Neuronal stem cell (in vitro differentiated cells): Measurements from ENCODE around the gene SMTN.

Experiments
- DNase-seq: peaks from one replicate; pipeline ENCODE4 v3.0.0-alpha.2; 2013; ENCODE audit warnings: low spot score
- H2AFZ ChIP-seq: one replicate; pipeline ENCODE4 v1.6.1; 2013; ENCODE audit warnings: mild to moderate bottlenecking, low read length, inconsistent platforms
- H2AK5ac ChIP-seq: 2 replicates; pipeline ENCODE4 v1.6.1; 2013; ENCODE audit warnings: low read depth, mild to moderate bottlenecking, inconsistent platforms, low read length, moderate library complexity, mixed read lengths
- H2BK120ac ChIP-seq: 2 replicates; pipeline ENCODE4 v1.6.1; 2013; ENCODE audit warnings: low read depth, mild to moderate bottlenecking, inconsistent platforms, low read length, moderate library complexity, mixed read lengths
- H2BK12ac ChIP-seq: one replicate; pipeline ENCODE4 v1.6.1; 2013; ENCODE audit warnings: low read length, inconsistent platforms
- H2BK15ac ChIP-seq: 2 replicates; pipeline ENCODE4 v1.6.1; 2013; ENCODE audit warnings: mild to moderate bottlenecking, low read length, inconsistent platforms, mixed read lengths
- H2BK5ac ChIP-seq: one replicate; pipeline ENCODE4 v1.6.1; 2013; ENCODE audit warnings: inconsistent platforms, mild to moderate bottlenecking, low read length, moderate library complexity
- H3K14ac ChIP-seq: one replicate; pipeline ENCODE4 v1.6.1; 2013; ENCODE audit warnings: low read length, inconsistent platforms
- H3K18ac ChIP-seq: 2 replicates; pipeline ENCODE4 v1.6.1; 2013; ENCODE audit warnings: low read length, inconsistent platforms
- H3K23ac ChIP-seq: 2 replicates; pipeline ENCODE4 v1.6.1; 2013; ENCODE audit warnings: low read depth, mild to moderate bottlenecking, mixed read lengths, low read length, inconsistent platforms; ENCODE audit not compliant: poor library complexity
- H3K27ac ChIP-seq: replicated peaks from 3 replicates; pipeline ENCODE4 v1.5.1; 2013; ENCODE audit warnings: low read length, inconsistent platforms
- H3K27me3 ChIP-seq, 3 experiments: 2 replicates each; pipeline ENCODE4 v1.6.1; 2013; ENCODE audit warnings: low read length in 3 of 3, mild to moderate bottlenecking in 2 of 3, inconsistent platforms in 1 of 3, low read depth in 1 of 3, mixed read lengths in 1 of 3, moderate library complexity in 1 of 3; ENCODE audit not compliant: control insufficient read depth in 3 of 3, insufficient read depth in 3 of 3
- H3K36me3 ChIP-seq, 2 donors: replicated peaks in 1 of 2; 2 replicates each; pipeline ENCODE4 v1.6.1; 2013; ENCODE audit warnings: low read length in 2 of 2; ENCODE audit not compliant: control insufficient read depth in 2 of 2, insufficient read depth in 2 of 2
- H3K4ac ChIP-seq: 2 replicates; pipeline ENCODE4 v1.6.1; 2013; ENCODE audit warnings: inconsistent platforms, mild to moderate bottlenecking, low read length, moderate library complexity
- H3K4me1 ChIP-seq, 2 donors: 1 replicate in 1 of 2; 2 replicates in 1 of 2; pipeline ENCODE4 v1.6.1; 2013; ENCODE audit warnings: low read length in 2 of 2, low read depth in 1 of 2; ENCODE audit not compliant: control insufficient read depth in 2 of 2, insufficient read depth in 1 of 2
- H3K4me2 ChIP-seq: one replicate; pipeline ENCODE4 v1.6.1; 2013; ENCODE audit warnings: mild to moderate bottlenecking, low read length, inconsistent platforms; ENCODE audit not compliant: insufficient read depth, poor library complexity, severe bottlenecking
- H3K4me3 ChIP-seq, 2 donors: 2 replicates each; pipeline ENCODE4 v1.5.1; 2013; ENCODE audit warnings: low read length in 2 of 2, mild to moderate bottlenecking in 2 of 2, inconsistent platforms in 1 of 2, moderate library complexity in 1 of 2
- H3K79me1 ChIP-seq: one replicate; pipeline ENCODE4 v1.6.1; 2013; ENCODE audit warnings: low read depth, mild to moderate bottlenecking, inconsistent platforms, low read length, moderate library complexity
- H3K9ac ChIP-seq: one replicate; pipeline ENCODE4 v1.6.1; 2013; ENCODE audit warnings: mild to moderate bottlenecking, low read depth, low read length, inconsistent platforms; ENCODE audit not compliant: poor library complexity
- H3K9me3 ChIP-seq, 2 donors: replicated peaks in 1 of 2; 2 replicates each; pipeline versions ENCODE3 to v1.6.1; 2013; ENCODE audit warnings: low read length in 2 of 2, mild to moderate bottlenecking in 2 of 2, inconsistent platforms in 1 of 2, low read depth in 1 of 2, mixed read lengths in 1 of 2, moderate library complexity in 1 of 2; ENCODE audit not compliant: control insufficient read depth in 2 of 2, insufficient read depth in 1 of 2
- H4K8ac ChIP-seq: one replicate; pipeline ENCODE4 v1.6.1; 2013; ENCODE audit warnings: low read depth, mild to moderate bottlenecking, inconsistent platforms, low read length, moderate library complexity
- H4K91ac ChIP-seq: one replicate; pipeline ENCODE4 v1.6.1; 2013; ENCODE audit warnings: low read length, low read depth, mild to moderate bottlenecking, inconsistent platforms; ENCODE audit not compliant: poor library complexity
- WGBS, 2 donors: extraction: QIAGEN DNeasy Blood & Tissue Kit; methylation state at CpG; one replicate each; pipeline ENCODE4 v1.1.7; 2013; ENCODE audit warnings: missing lambda C conversion rate in 2 of 2, mixed read lengths in 1 of 2; ENCODE audit not compliant: insufficient read length in 2 of 2, insufficient replicate concordance in 1 of 2; ENCODE audit errors: extremely low coverage in 2 of 2; 5-methylcytosine and 5-hydroxymethylcytosine counted together

The SMTN gene

GRCh38 chr22:31102441-31103081 is 21.4 kb downstream of the SMTN start:
- DNase-seq, result no peak
- Histone ChIP-seq H3K4me1 (peaks cover 0 to 14% of the 10 kb centered on the region in 2 donors), H2BK12ac (no peak overlapping the region), H3K4ac (no peak overlapping the region), H2BK120ac (no peak overlapping the region), H3K9me3 (peaks cover 0 to 2% of the 10 kb centered on the region in 2 donors), H3K27me3 (peaks cover 0 to 23% (median 0%) of the 10 kb centered on the region in 3 experiments), H2BK5ac (no peak overlapping the region), H3K23ac (no peak overlapping the region), H3K14ac (no peak overlapping the region), H4K91ac (no peak overlapping the region), H2AFZ (no peak overlapping the region), H2AK5ac (no peak overlapping the region), H3K27ac (no peak overlapping the region), H3K9ac (peak overlapping the region; percentile 61), H3K18ac (no peak overlapping the region), H2BK15ac (no peak overlapping the region), H4K8ac (no peak overlapping the region), H3K36me3 (peaks cover 9 to 23% of the 10 kb centered on the region in 2 donors), H3K4me3 (no peak overlapping the region), H3K4me2 (no peak overlapping the region), H3K79me1 (no peaks in the 10 kb centered on the region)
- no CpG with 5 or more reads among the region's 8 CpGs for WGBS, 2 donors

DNA sequence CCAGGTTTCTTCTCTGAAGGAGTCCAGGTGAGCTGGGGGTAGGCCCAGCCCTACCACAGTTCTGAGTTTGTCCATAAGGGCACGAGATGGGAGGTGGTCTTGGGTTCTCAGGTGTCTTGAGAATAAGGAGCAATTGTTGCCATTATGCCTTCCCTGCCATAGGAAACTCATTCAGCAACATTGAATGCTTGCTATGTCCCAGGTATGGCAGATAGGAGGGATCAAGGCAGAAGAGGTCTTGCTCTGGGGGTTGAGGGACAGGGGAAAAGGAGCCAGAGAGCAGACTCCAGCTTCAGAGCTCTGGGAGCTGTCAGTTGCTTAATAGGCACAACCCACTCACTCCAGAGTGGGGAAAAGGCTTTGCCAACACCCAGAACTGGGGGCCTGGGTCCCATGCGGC is 22.0 kb downstream of the SMTN start:
- Histone ChIP-seq H4K91ac (no peak overlapping the region), H2BK12ac (no peak overlapping the region), H3K4me1 (peaks cover 0 to 14% of the 10 kb centered on the region in 2 donors), H3K4ac (no peak overlapping the region), H2BK5ac (no peak overlapping the region), H3K79me1 (no peaks in the 10 kb centered on the region), H4K8ac (no peak overlapping the region), H2BK120ac (no peak overlapping the region), H3K27me3 (peaks cover 0 to 23% (median 0%) of the 10 kb centered on the region in 3 experiments), H3K9me3 (peaks cover 0 to 2% of the 10 kb centered on the region in 2 donors), H3K14ac (no peak overlapping the region), H3K18ac (no peak overlapping the region), H3K23ac (no peak overlapping the region), H2BK15ac (no peak overlapping the region), H3K4me3 (no peak overlapping the region), H3K36me3 (peaks cover 7 to 20% of the 10 kb centered on the region in 2 donors), H3K4me2 (no peak overlapping the region), H3K9ac (no peak overlapping the region), H2AK5ac (no peak overlapping the region), H2AFZ (no peak overlapping the region), H3K27ac (no peak overlapping the region)
- DNase-seq, result no peak
- WGBS, 2 donors, result no CpG with 5 or more reads among the region's 2 CpGs

GRCh38 chr22:31103899-31104694 is 23.0 kb downstream of the SMTN start:
- H4K8ac ChIP-seq, result no peak overlapping the region
- H3K36me3 ChIP-seq, result peaks cover 7 to 17% of the 10 kb centered on the region in 2 donors
- H3K23ac ChIP-seq, result peak overlapping the region; percentile 48
- no peak for DNase-seq
- H3K4me1 ChIP-seq, result peaks cover 0 to 8% of the 10 kb centered on the region in 2 donors
- peak overlapping the region; percentile 73 for H2AK5ac ChIP-seq
- H2BK5ac ChIP-seq, result no peak overlapping the region
- H3K4ac ChIP-seq, result no peak overlapping the region
- no peak overlapping the region for H2AFZ ChIP-seq
- no peak overlapping the region for H2BK120ac ChIP-seq
- no peak overlapping the region for H3K4me2 ChIP-seq
- H2BK15ac ChIP-seq, result peak overlapping the region; percentile 30
- H3K14ac ChIP-seq, result no peak overlapping the region
- H3K79me1 ChIP-seq, result no peaks in the 10 kb centered on the region
- H3K9me3 ChIP-seq, result peaks cover 0 to 2% of the 10 kb centered on the region in 2 donors
- H3K27me3 ChIP-seq, result peaks cover 0 to 23% (median 0%) of the 10 kb centered on the region in 3 experiments
- H3K18ac ChIP-seq, result no peak overlapping the region
- H2BK12ac ChIP-seq, result no peak overlapping the region
- no peak overlapping the region for H3K4me3 ChIP-seq
- H4K91ac ChIP-seq, result no peak overlapping the region
- WGBS, 2 donors, result no CpG with 5 or more reads among the region's 33 CpGs
- H3K9ac ChIP-seq, result no peak overlapping the region
- no peak overlapping the region for H3K27ac ChIP-seq

DNA sequence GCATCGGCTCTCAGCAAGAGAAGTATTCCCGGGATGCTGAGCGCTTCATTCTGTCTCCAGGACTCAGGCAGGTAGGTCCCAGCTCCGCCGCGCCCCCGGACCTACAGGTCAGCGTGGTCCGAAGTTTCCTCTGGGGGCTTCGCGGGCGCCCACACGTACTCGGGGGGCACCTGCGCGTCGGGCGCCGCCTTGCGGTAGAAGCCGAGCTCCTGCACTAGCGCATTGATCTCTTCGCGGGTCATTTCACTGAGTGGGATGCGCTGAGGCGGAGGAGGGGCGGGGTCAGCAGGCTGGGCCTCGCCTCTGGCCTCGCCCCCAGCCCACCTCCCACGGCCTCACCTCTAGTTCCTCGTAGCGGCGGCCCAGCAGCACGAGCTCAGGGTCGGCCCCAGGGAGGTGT is 23.8 kb downstream of the SMTN start:
- peak overlapping the region; percentile 7 for H3K18ac ChIP-seq
- no peak overlapping the region for H3K23ac ChIP-seq
- no peak overlapping the region for H3K27ac ChIP-seq
- no peak overlapping the region for H3K14ac ChIP-seq
- no CpG with 5 or more reads among the region's 35 CpGs for WGBS, 2 donors
- H2BK5ac ChIP-seq, result no peak overlapping the region
- no peak overlapping the region for H4K8ac ChIP-seq
- peaks cover 5 to 10% of the 10 kb centered on the region in 2 donors for H3K36me3 ChIP-seq
- no peaks in the 10 kb centered on the region for H3K79me1 ChIP-seq
- DNase-seq, result peak; percentile 63
- H3K4me1 ChIP-seq, result peaks cover 0 to 7% of the 10 kb centered on the region in 2 donors
- peaks cover 0 to 2% of the 10 kb centered on the region in 2 donors for H3K9me3 ChIP-seq
- H3K9ac ChIP-seq, result no peak overlapping the region
- H3K27me3 ChIP-seq, result peaks cover 0 to 23% (median 0%) of the 10 kb centered on the region in 3 experiments
- no peak overlapping the region for H4K91ac ChIP-seq
- H2BK15ac ChIP-seq, result no peak overlapping the region
- no peak overlapping the region for H2BK12ac ChIP-seq
- H3K4me2 ChIP-seq, result peak overlapping the region; percentile 31
- no peak overlapping the region for H2AK5ac ChIP-seq
- no peak overlapping the region for H3K4ac ChIP-seq
- no peak overlapping the region for H2BK120ac ChIP-seq
- no peak overlapping the region for H2AFZ ChIP-seq
- H3K4me3 ChIP-seq, result no peak overlapping the region
